ENCODE data around the gene PSMD8. TPM values are rescaled to one million over a fixed set of nuclear protein-coding genes. Genes with fewer than 3 reads are reported as not detected.

PSMD8 gene
- total RNA-seq, 1 experiment from 2014 or later, result 289 TPM

- intact Hi-C loops (cut with micrococcal nuclease), result no loop called here
- no peaks in the 10 kb centered on the region for H3K4me1 Mint-ChIP-seq (ENCODE audit: insufficient read depth, unreplicated experiment)
- H3K36me3 Mint-ChIP-seq (ENCODE audit: insufficient read depth, unreplicated experiment), result no peaks in the 10 kb centered on the region
- no peak overlapping the region for H3K27ac Mint-ChIP-seq (ENCODE audit: low read depth, unreplicated experiment)
- H3K4me3 Mint-ChIP-seq (ENCODE audit: unreplicated experiment), result no peak overlapping the region
- TF ChIP-seq CTCF (IDR thresholded peaks at IDR 0.05; ENCODE audit: unreplicated experiment), result no peak
- DNase-seq (ENCODE audit: unreplicated experiment), result no peak
- BruUV-seq (replicated peaks), result no TSS peak
- peaks cover 30% of the 10 kb centered on the region for H3K27me3 Mint-ChIP-seq (ENCODE audit: insufficient read depth, unreplicated experiment)
- H3K9me3 Mint-ChIP-seq (ENCODE audit: unreplicated experiment), result no peaks in the 10 kb centered on the region
- ChIA-PET POLR2A (no interaction called here), CTCF (no interaction called here)
Observed at GRCh38 chr19:38430931-38431330, 56.6 kb downstream of the PSMD8 start.

- no peaks in the 10 kb centered on the region for H3K4me1 Mint-ChIP-seq (ENCODE audit: insufficient read depth, unreplicated experiment)
- no peak within 1 kb of the TSS for H3K4me3 Mint-ChIP-seq (ENCODE audit: unreplicated experiment)
- POLR2A ChIA-PET, result no interaction called here
- H3K27me3 Mint-ChIP-seq (ENCODE audit: insufficient read depth, unreplicated experiment), result peaks cover 30% of the 10 kb centered on the region
- CTCF ChIA-PET, result no interaction called here
- H3K36me3 Mint-ChIP-seq (ENCODE audit: insufficient read depth, unreplicated experiment), result no peaks in the 10 kb centered on the region
- BruUV-seq (replicated peaks), result no TSS peak
- TF ChIP-seq CTCF (IDR thresholded peaks at IDR 0.05; ENCODE audit: unreplicated experiment), result no peak
- intact Hi-C loops (cut with micrococcal nuclease), result no loop called here
- H3K9me3 Mint-ChIP-seq (ENCODE audit: unreplicated experiment), result no peaks in the 10 kb centered on the region
- DNase-seq (ENCODE audit: unreplicated experiment), result peak; percentile 44
- H3K27ac Mint-ChIP-seq (ENCODE audit: low read depth, unreplicated experiment), result no peak within 1 kb of the TSS
Observed at GRCh38 chr19:38433268-38433733, 58.9 kb downstream of the PSMD8 start, which contains the start of gene RYR1. TSS of gene RYR1 (plus strand) at chr19:38433691. CDS start at chr19:38433830, 139 bp downstream.

Other genes with a start within 250 kb of the PSMD8 start
- gene DPF1, start 150.3 kb upstream of the PSMD8 start, total RNA-seq (2022), result 1.0 and 1.2 TPM in 2 replicates
- not detected in 2 replicates for gene PPP1R14A, start 118.2 kb upstream of the PSMD8 start, total RNA-seq (2022)
- 277 and 333 TPM in 2 replicates for gene SPINT2, start 110.0 kb upstream of the PSMD8 start, total RNA-seq (2022)
- gene C19orf33, start 70.3 kb upstream of the PSMD8 start, total RNA-seq (2022), result 343 and 381 TPM in 2 replicates
- gene YIF1B, start 58.6 kb upstream of the PSMD8 start, total RNA-seq (2022), result 49.2 and 60.3 TPM in 2 replicates
- gene KCNK6, start 54.7 kb upstream of the PSMD8 start, total RNA-seq (2022), result 5.3 and 6.2 TPM in 2 replicates
- gene CATSPERG, start 38.7 kb upstream of the PSMD8 start, total RNA-seq (2022), result 1.4 and 4.5 TPM in 2 replicates
- 0.27 and 1.4 TPM in 2 replicates for gene GGN, start 13.5 kb downstream of the PSMD8 start, total RNA-seq (2022)
- 5.6 and 9.0 TPM in 2 replicates for gene SPRED3, start 14.1 kb downstream of the PSMD8 start, total RNA-seq (2022)
- 18.8 and 19.9 TPM in 2 replicates for gene FAM98C, start 28.5 kb downstream of the PSMD8 start, total RNA-seq (2022)
- gene RASGRP4, start 51.6 kb downstream of the PSMD8 start, total RNA-seq (2022), result not detected in 2 replicates
- 0.28 and 0.32 TPM in 2 replicates for gene RYR1, start 59.1 kb downstream of the PSMD8 start, total RNA-seq (2022)
- 0.56 and 1.9 TPM in 2 replicates for gene MAP4K1, start 243.4 kb downstream of the PSMD8 start, total RNA-seq (2022)
- gene EIF3K, start 244.6 kb downstream of the PSMD8 start, total RNA-seq (2022), result 342 and 375 TPM in 2 replicates

All from MCF 10A (cell line).